Thyroid gland (tissue), 4 donors: ENCODE measurements around the gene INO80B.

Source experiments
- CTCF ChIP-seq, 6 experiments: fragments of 200-600 bp in 3 of 6; fragments of 450-650 bp in 3 of 6; sonication (generic) in 3 of 6; IDR thresholded peaks; one replicate each; pipeline ENCODE4 v1.5.1; 2016 to 2019; ENCODE audit warnings: antibody characterized with exemption in 6 of 6, mild to moderate bottlenecking in 2 of 6, inconsistent platforms in 1 of 6, moderate library complexity in 1 of 6
- POLR2A ChIP-seq, 2 donors: fragments of 450-650 bp; IDR thresholded peaks; one replicate each; pipeline ENCODE4 v1.6.1; 2017; ENCODE audit warnings: antibody characterized with exemption in 2 of 2, mild to moderate bottlenecking in 2 of 2, moderate library complexity in 1 of 2

- no peak for TF ChIP-seq POLR2A (IDR thresholded peaks at IDR 0.05)
- TF ChIP-seq CTCF (IDR thresholded peaks at IDR 0.05): no peak
Observed at GRCh38 chr2:74406035-74406434, 48.9 kb upstream of the INO80B start.
